SK-N-SH treated with all-trans-retinoic acid at 6 μM for 48 hours (cell line): ENCODE results near the gene SVIL.

Source experiments
- ARNTL ChIP-seq: fragments of 450-650 bp; formaldehyde crosslinking; IDR thresholded peaks from 2 replicates; pipeline ENCODE4 v1.5.0; 2020; ENCODE audit warnings: low read depth, mild to moderate bottlenecking, moderate library complexity, borderline replicate concordance
- BACH2 ChIP-seq: fragments of 250-450 bp; sonication (Bioruptor Pico); IDR thresholded peaks from 2 replicates; pipeline ENCODE4 v1.9.0; 2021; ENCODE audit warnings: mild to moderate bottlenecking, borderline replicate concordance
- CREB5 ChIP-seq: fragments of 250-450 bp; sonication (Bioruptor Pico); IDR thresholded peaks from 2 replicates; pipeline ENCODE4 v1.5.1; 2020; ENCODE audit warnings: low read depth, mild to moderate bottlenecking, moderate library complexity
- CSDC2 ChIP-seq: fragments of 250-450 bp; sonication (Bioruptor Pico); IDR thresholded peaks from 2 replicates; pipeline ENCODE4 v1.5.0; 2020; ENCODE audit warnings: mild to moderate bottlenecking, moderate library complexity
- CSRNP3 ChIP-seq: fragments of 250-450 bp; sonication (Bioruptor Pico); IDR thresholded peaks from 2 replicates; pipeline ENCODE4 v1.5.1; 2021; ENCODE audit warnings: mild to moderate bottlenecking, moderate library complexity
- GLIS3 ChIP-seq: fragments of 250-450 bp; sonication (Bioruptor Pico); IDR thresholded peaks from 2 replicates; pipeline ENCODE4 v1.5.0; 2020; ENCODE audit warnings: mild to moderate bottlenecking, moderate library complexity
- OSR1 ChIP-seq: fragments of 250-450 bp; sonication (Bioruptor Pico); IDR thresholded peaks from 2 replicates; pipeline ENCODE4 v1.8.0; 2022; ENCODE audit warnings: moderate library complexity, mild to moderate bottlenecking, inconsistent platforms
- POU6F1 ChIP-seq: fragments of 250-450 bp; sonication (Bioruptor Pico); IDR thresholded peaks from 2 replicates; pipeline ENCODE4 v1.8.0; 2021; ENCODE audit warnings: low read depth, mild to moderate bottlenecking, moderate library complexity, borderline replicate concordance
- RARB ChIP-seq: fragments of 250-450 bp; sonication (Bioruptor Pico); IDR thresholded peaks from 2 replicates; pipeline ENCODE4 v1.8.0; 2021; ENCODE audit warnings: mild to moderate bottlenecking, moderate library complexity
- TCF4 ChIP-seq: fragments of 250-450 bp; sonication (Bioruptor Pico); IDR thresholded peaks from 2 replicates; pipeline ENCODE4 v1.8.0; 2021; ENCODE audit warnings: mild to moderate bottlenecking, moderate library complexity, borderline replicate concordance
- ZC3H10 ChIP-seq: fragments of 250-450 bp; sonication (Bioruptor Pico); IDR thresholded peaks from 2 replicates; pipeline ENCODE4 v1.5.1; 2021; ENCODE audit warnings: mild to moderate bottlenecking, moderate library complexity
- ZNF70 ChIP-seq: fragments of 450-650 bp; formaldehyde crosslinking; IDR thresholded peaks from 2 replicates; pipeline ENCODE4 v1.5.0; 2020; ENCODE audit warnings: mild to moderate bottlenecking, moderate library complexity
- ZNF8 ChIP-seq: fragments of 450-650 bp; formaldehyde crosslinking; IDR thresholded peaks from 2 replicates; pipeline ENCODE4 v1.5.0; 2020; ENCODE audit warnings: mild to moderate bottlenecking, moderate library complexity

GRCh38 chr10:29546773-29547313 lies 87.9 kb downstream of the SVIL start:
- TF ChIP-seq RARB (CRISPR knock-in tag) = no peak
- TF ChIP-seq CSDC2 (CRISPR knock-in tag) = no peak
- no peak for TF ChIP-seq ZC3H10
- no peak for TF ChIP-seq ARNTL (CRISPR knock-in tag)
- TF ChIP-seq OSR1 = no peak
- no peak for TF ChIP-seq CSRNP3 (CRISPR knock-in tag)
- no peak for TF ChIP-seq GLIS3 (CRISPR knock-in tag)
- TF ChIP-seq CREB5 = no peak
- no peak for TF ChIP-seq POU6F1 (CRISPR knock-in tag)
- TF ChIP-seq ZNF8 (CRISPR knock-in tag) = no peak
- TF ChIP-seq TCF4 (CRISPR knock-in tag) = no peak
- no peak for TF ChIP-seq ZNF70 (CRISPR knock-in tag)
- TF ChIP-seq BACH2 = no peak
